ENCODE results near the gene CLSTN2.

Gene CLSTN2

DNA sequence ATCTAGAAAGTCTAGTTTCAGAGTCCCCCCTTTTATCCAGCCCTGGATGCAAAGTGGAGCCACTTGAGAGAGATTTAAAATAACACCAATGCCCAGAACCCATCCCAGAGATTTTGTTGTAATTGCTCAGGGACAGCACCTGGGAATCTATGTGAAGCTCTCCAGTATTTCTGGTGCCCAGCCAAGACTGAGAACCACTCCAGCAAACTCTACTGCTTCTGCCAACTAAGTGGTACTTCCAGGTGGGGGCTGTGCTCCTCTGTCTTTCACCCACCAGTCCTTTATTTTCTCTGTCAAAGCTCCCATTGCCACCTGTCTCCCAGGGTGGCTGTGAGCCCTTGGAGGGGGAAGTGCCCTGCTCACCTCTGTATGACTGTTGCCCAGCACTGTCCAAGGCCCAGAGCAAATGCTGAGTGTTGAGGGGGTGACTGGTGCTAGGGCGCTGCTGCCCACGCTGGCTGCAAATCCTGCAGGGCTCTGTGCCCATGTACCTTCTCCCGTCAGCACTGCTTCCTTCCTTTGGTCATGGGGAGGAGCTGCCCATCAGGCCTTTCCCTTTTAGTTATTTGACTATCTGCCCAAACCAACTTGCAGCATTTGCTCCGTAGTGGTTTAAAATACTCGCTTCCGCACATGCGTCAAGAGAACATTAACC is 9.4 kb downstream of the CLSTN2 start:
- DNase-seq (ENCODE audit: low spot score), result no peak

DNA sequence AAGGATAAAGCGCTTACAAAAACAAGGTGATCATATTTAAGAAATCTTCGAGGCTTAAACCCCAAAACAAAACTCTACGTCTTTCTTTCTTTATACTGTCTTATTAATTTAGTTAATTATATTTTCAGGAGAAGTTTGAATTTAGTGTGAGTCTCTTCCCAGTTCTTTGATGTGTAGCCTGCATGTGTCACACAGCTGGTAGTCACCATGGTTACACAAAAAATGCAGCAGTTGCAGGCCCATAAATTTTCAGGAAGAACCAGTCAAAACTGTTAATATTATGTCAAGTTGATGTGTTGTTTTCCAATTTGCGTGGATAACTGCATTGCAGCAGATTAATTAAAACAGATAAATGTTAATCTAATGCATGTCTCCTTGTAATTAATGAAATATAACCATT is 10.4 kb downstream of the CLSTN2 start:
- DNase-seq (ENCODE audit: low spot score), result no peak

DNA sequence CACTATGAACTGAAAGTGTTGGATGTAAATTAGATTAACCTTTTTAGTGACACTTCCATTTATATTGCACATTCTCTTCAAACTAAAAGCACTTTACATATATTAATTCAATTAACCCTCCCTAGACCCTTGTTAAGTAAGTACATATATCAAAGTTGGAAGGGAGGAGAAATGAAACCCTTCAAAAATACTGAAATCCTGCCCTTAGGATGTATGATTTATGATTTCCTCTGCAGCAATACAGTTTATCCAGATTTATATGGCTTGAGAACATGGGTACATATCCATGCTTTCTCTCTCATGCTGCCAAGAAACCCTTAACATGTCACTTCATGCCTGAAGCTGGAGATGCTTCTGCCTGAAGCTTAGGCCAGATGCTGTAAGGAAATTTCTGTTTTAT is 11.0 kb downstream of the CLSTN2 start:
- DNase-seq (ENCODE audit: low spot score), result no peak

DNA sequence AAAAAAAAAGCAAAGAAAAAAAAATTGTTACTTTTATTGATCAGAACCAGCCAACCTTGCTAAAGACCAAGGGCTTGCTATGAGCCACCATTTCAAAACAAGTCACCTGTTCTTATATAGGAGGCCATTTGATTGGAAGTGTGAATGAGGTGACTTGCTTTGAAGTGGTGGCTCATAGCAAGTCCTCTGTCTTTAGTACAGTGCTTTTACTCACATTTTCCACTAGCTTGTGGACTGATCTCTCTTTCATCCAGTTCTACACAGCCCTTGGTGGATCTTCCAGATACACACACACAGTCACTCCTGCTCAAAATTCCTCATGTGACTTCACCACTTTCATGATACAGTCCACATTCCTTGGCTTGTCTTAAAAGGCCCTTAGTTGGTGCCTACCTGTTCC is 13.5 kb downstream of the CLSTN2 start:
- no peak for DNase-seq (ENCODE audit: low spot score)

DNA sequence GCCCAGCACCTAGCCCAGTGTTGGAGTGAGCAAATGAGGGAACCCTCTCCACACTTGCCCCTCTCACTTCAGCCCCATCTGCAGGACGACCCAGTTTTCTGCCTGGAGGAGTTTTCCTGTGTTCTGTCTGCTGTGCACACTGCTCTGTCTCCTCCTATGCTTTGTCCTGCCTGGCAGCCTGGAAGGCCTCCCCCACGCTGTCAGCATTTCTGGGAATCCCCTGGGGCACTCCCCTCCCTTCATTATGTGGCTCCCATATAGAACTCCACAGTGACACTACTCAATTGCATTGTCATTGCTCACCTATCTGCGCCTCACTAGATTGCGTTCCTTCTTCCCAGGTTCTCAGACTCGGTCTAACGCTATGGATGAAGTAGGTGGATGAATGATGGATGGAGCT is 13.9 kb downstream of the CLSTN2 start:
- no peak for DNase-seq (ENCODE audit: low spot score)

DNA sequence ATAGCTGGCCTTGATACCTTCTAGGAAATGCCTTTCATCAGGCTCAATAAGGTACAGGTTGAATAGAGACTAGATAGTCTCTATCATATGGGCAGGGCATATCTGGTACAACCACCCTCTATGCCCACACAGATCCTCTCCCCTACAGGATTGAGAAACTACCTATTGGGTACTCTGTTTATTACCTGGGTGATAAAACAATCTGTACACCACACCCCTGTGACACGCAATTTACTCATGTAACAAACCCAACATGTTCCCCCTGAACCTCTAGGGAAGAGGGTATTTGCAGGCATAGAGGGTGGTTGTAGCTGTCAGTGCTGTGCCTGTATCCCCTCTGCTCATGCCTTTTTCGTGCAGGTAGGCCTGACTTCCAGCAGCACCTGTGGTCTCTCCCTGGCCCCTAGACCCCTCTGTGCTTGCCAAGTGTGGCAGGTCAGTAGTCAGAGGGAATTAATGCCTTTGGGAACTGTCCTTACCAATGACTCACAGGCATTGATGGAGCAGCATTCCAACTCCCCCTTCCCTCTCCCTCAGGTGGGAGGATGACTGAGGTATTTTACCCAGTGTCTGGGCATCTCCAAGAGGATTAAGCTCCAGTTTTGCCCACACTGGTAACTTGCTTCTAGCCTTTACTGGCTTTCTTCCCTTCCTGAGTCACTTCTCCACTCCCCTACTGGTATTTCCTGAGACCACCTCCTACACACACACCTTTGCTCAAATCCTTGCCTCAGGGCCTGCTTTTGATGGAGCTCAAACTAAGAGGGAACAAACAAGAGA is 18.3 kb downstream of the CLSTN2 start:
- no peak for DNase-seq (ENCODE audit: low spot score)

DNA sequence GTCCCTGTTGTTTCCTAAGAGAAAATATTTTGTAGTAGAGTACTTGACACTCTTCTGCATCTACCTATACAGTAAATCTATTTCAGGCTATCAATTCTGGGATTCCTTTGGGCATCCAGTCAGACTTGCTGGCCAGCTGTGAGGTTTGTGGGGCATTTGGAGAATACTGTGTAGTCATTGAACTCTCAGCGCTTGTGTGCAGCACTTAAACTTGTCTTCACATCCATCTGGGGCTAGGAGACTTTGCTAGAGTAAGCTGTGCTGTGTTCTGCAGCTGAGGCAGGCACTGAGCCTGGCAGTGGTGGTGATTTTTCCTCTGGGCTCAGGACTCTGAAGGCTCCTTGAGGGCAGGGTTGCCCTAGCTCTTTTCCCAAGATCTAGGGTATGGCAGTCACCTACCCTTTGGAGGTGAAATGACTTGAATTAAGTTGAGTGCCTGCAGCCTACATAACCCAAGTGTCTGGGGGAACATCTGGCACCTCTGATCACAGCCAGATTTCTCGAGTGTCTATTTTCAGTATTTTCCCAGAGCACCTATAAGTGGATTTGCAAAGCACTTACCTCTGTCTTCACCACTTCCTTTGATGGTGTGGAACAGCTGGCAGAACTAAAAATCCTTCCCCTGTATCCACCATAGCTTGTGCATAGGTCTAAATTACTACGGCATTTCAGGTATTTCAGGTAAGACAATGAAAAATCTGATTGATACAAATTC is 19.3 kb downstream of the CLSTN2 start:
- DNase-seq (ENCODE audit: low spot score), result no peak

DNA sequence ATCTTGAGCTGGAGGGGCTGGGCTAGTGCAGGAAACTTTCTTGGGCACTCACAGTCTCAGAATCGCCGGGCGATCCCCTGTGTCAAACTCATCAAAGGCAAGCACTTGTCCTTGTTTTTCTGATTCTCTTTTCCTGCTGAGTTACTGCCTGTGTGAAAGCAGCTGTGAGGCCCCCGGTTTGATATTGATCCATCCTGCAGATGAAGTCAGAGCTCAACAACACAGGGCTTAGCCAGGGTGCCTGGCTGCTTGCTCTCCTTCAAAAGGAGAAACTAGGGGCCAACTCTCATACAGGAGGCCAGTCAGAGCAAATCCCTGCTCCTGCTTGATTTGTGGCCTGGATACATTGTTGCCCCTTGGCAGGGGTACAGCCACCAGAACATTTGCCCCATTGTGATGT is 22.9 kb downstream of the CLSTN2 start:
- DNase-seq (ENCODE audit: low spot score), result no peak

DNA sequence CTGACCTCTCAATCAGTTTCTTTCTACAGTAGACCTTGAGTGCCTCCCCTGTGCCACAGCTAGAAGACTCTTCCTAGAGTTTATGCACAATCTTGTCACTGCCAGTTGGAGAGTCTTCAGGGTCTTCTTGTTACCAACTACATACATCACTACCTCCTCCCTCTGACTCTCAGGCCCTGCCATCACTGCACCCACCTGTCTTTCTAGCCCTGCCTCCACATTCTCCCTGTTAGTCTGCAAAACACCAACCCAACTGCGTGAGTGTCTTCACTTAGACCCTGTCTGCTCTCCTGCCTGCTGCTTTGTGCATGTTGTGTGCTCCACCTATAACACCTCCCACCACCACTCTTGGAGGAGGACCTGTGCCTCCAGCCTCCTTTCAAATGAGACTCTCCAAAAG is 34.4 kb downstream of the CLSTN2 start:
- no peak for DNase-seq (ENCODE audit: low spot score)

DNA sequence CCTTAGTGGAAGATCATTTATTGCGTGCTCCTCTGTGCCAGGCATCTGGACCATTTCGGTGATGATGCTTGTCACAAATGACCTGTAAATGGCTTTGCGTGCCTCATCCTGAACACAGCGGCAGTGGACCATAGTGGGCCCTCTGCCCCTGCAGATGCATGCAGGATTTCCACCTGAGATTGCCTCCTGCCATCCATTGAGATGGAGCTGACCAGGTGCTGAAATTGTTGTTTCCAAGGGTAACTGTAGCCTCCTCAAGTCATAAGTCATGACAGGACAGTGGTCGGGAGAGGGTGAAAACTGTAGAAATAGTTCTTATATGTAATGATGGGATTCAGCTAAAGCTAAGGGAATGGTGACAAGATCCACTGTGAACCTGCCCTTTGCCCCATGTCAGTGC is 35.5 kb downstream of the CLSTN2 start:
- no peak for DNase-seq (ENCODE audit: low spot score)

DNA sequence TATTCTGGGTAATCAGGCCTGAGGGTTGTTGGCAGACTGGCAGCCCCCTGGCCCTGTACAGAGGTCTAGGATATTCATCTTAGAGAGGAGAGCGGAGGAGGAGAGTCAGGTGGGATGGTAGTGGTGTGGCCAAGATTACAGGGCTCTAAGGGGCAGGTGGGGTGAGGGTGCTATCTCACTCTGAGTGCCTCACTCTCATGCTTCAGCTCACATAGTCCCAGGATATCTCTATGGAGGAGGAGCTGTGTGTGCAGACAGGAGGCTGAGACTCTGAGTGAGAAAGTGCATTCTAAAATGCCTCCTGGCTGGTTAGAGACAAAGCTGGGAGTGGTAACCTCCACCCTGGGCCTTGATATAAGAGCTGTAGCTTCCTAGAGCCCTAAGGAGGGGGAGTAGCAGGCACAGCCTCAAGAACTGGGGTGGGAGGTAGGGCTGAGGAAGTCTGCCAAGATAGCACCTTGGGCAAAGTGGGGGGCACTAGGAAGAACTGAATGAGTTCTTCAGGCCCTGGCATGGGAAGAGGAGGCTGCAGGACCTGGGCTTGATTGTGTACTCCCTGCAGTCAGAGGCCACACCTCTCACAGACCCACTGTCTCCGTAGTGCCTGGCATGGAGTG is 39.9 kb downstream of the CLSTN2 start:
- DNase-seq (ENCODE audit: low spot score), result no peak

DNA sequence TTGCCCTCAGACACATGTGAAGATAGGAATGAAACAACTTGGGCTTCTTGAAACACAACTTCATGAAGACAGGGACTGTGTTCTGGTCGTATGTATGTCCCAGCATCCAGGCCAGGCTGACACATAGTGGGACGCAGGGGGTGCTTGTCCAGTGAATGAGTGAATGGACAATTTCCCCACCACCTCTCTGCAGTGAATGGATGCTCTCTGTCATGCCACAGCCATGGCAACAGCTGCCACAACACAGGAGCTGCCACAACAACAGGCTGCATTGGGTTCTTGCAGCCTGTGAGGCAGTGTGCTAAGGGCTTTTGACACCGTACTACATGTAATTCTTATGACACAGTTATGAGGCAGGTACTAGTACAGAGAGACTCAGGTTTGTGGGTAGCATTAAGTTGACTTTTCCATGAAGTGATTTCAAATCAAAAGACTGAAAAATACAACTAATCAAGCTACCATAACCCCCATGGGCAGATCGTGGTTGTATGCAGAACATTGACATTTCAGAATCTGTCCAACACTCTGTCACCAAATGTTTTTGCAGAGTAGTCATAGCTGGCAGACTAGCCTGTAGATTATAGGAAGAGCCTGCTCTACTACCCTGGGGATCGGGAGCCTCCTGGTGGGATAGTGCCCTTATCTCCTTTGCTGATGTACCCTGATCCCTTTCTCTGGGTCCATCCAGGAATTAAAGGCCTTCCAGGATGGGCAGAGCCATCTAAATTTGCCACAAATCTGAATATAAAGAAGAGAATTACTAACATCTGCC is 40.8 kb downstream of the CLSTN2 start:
- no peak for DNase-seq (ENCODE audit: low spot score)

DNA sequence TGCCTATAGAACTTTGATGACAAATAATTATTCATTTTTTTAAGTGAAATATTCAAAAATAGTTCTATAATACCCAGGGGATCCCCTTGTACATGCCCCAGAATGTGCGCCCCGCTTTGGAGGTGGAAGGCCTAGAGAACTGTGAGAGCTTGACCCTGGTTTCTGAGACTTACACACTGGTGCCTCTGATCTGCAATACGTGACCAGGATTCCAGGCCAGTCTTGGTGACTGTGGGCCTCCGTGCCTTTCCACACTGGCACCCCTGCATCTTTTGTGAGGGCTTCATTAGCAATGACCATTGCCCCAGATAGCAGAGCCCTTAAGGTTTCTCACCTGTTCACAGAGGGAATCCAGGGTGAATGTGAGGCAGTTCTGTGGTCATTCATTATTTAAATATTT is 44.0 kb downstream of the CLSTN2 start:
- DNase-seq (ENCODE audit: low spot score), result no peak

DNA sequence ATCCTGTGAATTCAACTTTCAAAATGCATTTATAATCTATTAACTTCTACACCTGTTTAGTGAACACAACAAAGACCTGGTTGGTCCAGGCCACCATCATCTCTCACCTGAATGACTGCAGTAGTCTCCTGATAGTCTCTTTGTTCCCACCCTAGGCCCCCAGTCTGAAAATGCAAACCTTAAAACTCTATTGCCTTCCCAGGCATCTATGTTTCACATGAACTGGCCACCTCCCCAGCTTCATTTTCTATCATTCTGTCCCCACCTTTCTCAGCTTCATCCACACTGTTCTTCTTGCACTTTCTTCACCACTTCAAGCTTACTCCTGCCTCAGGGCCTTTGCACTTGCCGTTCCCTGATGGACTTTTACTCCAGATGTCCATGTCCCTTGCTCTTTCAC is 45.0 kb downstream of the CLSTN2 start:
- no peak for DNase-seq (ENCODE audit: low spot score)

DNA sequence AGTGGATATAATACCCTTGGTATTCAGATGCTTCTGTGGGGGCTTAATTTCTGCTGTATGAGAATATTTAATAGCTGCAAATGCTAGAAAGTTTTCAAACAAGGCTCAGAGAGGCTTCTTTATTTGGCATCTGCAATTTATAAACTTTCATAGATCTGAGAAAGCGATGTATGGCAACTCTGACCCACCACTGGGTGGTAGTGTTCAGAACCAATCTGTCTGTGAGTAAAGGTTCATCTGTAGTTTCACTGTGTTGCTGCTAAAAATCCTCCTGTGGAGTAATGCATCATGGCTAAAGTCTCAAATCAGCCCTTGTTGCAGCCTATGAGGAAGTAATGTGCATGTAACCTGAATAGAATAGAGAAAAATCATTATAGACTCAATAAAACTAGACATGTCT is 47.4 kb downstream of the CLSTN2 start:
- no peak for DNase-seq (ENCODE audit: low spot score)

DNA sequence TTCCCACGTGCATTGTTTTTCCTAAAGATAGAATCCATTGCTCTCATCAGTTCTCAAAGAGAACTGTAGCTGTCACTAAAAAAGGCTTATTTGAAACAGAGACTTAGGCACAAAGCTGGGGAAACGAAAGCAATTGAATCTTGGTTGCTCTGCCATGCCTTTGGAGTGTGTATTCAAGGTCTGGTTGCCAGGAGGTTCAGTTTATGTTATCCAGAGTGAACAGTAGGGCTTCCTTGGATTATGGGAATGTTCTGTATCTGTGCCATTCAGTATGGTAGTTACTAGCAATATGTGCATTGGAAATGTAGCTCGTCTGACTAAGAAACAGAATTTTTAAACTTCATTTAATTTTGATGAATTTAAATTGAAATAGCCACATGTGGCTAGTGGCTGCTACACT is 50.6 kb downstream of the CLSTN2 start:
- no peak for DNase-seq (ENCODE audit: low spot score)

DNA sequence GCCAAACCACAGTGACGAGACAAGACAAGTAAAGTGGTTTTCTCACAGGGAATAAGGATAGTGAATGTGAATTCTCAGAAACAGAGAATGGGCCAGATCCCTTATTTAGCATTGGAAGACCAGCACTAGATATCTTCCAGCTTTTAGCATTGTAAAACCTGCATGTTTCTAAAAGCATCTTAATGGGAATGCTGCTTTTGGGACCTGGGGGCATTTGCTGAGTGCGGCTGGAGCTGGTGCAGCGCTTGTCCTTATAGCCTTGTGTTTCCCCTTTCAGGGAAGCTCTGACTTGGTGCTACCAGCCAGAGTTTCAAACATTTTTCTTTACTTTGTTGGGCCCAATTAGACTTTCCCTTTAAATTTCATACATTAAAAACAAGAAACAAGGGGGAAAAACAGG is 52.9 kb downstream of the CLSTN2 start:
- DNase-seq (ENCODE audit: low spot score), result no peak

DNA sequence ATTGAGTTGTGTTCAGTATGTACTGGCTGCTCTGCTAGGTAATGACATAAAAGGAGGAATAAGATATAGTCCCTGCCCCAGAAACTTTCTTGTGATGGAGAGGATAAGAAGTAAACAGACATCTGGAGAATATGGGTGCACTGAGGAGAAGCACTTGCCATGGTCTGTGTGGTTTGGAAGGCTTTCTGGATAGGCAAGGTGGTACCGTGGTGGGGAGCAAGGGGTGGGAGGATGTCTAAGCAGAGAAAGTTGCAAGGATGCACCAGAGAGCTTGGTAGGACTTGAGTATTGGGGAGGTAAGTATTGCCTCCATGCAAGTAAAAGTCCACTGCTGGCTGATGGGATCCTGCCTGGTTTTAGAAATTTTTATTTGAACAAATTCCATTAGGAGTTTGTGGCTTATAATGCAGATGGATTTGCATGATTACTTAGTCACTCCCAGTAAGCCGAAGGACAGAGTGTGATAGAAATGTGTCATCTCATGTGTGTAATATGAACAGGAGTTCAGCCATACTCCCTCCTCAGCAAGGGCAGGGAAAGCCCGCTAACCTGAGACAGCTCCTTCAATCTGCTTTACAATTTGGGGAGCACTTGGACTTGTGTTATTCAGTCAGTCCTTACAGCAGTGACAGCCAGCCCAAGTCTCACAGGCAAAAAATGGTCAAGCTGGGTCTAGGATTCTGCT is 53.6 kb downstream of the CLSTN2 start:
- no peak for DNase-seq (ENCODE audit: low spot score)

DNA sequence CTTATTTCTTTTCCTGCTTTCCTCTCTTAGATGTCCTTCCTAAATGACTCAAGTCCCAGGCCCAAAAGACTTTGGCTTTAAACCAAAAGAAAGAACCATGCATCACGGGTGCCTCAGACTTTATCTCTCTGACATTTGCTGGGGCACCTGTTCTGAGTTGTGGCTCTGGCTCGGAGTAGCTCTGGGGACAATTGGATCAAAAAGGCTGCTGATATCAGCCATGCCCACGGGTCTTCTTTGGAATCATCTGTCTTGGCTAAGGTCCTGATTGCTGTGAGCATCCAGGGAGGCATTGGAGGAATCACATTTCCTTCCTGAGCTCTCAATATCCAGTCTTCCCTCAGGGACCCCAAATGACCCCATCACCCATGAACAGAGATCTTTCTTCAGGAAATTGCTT is 59.9 kb downstream of the CLSTN2 start:
- no peak for DNase-seq (ENCODE audit: low spot score)

DNA sequence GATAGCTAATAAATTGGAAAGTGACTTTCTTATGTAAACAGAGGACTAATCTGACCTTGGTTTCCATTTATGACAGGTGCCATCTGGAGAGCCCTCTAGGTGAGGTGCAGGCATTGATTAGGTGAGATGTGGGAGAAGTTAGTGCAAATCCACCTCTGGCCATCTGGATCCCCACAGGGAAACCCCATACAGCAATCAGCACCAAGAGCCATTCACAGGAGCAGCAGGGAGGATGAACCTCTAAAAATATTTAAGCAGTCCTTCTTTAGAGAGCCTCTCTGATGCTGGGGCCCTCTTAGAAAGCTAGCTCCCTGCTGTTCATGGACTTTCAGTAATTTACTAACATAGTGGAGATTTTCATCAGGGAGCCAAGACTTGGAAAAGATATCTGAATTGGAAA is 69.3 kb downstream of the CLSTN2 start:
- DNase-seq (ENCODE audit: low spot score), result no peak

DNA sequence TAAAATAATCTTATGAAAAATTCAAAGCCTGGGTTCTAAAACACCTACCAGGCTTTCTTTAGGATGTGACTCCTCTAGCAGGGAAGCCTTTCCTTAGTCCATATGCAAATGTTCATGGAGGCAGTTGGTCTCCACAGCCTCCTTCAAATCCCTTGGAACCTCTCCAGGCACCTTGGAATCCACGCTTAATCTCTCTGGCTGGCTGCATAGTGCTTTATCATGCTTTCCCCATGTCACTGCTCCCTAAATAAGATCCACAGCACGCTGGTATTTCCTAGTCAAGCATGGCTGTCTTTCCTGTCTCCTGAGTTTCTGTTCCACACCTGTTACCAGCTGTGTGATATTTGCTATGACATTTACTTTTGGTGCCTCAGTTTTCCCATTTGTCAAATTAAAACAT is 71.3 kb downstream of the CLSTN2 start:
- no peak for DNase-seq (ENCODE audit: low spot score)

DNA sequence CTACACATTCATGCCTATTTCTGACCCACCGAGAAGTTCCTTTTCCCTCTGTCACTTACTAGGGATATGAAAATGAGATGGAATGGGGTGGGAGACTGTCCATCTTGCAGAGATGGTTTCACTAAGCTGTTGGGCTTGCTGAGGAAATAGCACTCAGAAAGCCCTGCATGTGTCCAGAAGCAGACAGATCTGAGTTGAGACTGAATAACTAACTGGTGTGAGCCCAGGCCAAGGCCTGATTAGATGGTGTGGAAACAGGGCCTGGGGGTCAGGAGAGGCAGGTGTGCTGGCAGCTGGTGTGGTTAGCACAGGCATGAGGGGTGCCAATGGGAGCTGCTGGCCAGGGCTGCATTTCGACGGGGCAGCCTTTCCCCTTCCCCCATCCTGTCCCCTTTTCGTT is 72.1 kb downstream of the CLSTN2 start:
- DNase-seq (ENCODE audit: low spot score), result no peak
